IMR-90 (cell line): ENCODE results near the gene TFEB. TPM values are rescaled to one million over a fixed set of nuclear protein-coding genes. Genes with fewer than 3 reads are reported as not detected.

Source experiments
- ATAC-seq: fragments of 200-7000 bp; cut with Tn5 transposase; 2 replicates; pipeline ENCODE4 v1.9.1; 2020; ENCODE audit warnings: low read depth, mild to moderate bottlenecking, moderate library complexity
- BruUV-seq: library from RNA; stranded (reverse); fragments of 400-500 nt; replicated peaks from 2 replicates; lab custom pipeline; 2021; lab: Mats Ljungman, UMichigan
- CTCF ChIA-PET: fragments of 300-600 bp; formaldehyde crosslinking; extraction: SDS; loops from one replicate; lab custom pipeline; 2021; ENCODE audit warnings: antibody characterized with exemption; lab: Yijun Ruan, JAX
- POLR2A ChIA-PET: fragments of 300-600 bp; sonication (Branson Sonifier 250); formaldehyde crosslinking; loops from one replicate; lab custom pipeline; 2022; ENCODE audit warnings: antibody characterized with exemption; ENCODE audit not compliant: unreplicated experiment; lab: Charles Lee
- DNase-seq: peaks from one replicate; pipeline ENCODE4 v3.0.0; 2013
- H2AFZ ChIP-seq: replicated peaks from 2 replicates; pipeline ENCODE3; 2013; ENCODE audit warnings: low read length, mild to moderate bottlenecking; ENCODE audit not compliant: poor library complexity
- H2AK5ac ChIP-seq: 2 replicates; pipeline ENCODE4 v1.6.1; 2013; ENCODE audit warnings: low read depth, low read length, inconsistent platforms
- H2AK9ac ChIP-seq: replicated peaks from 2 replicates; pipeline ENCODE3; 2013; ENCODE audit warnings: mild to moderate bottlenecking, low read depth, low read length, moderate library complexity; ENCODE audit not compliant: poor library complexity
- H2BK120ac ChIP-seq: 2 replicates; pipeline ENCODE4 v1.6.1; 2013; ENCODE audit warnings: low read depth, low read length, inconsistent platforms
- H2BK15ac ChIP-seq: 3 replicates; pipeline ENCODE4 v1.6.1; 2013; ENCODE audit warnings: low read depth, low read length, inconsistent platforms
- H2BK20ac ChIP-seq: 2 replicates; pipeline ENCODE4 v1.6.1; 2013; ENCODE audit warnings: low read depth, mild to moderate bottlenecking, inconsistent platforms, low read length, moderate library complexity
- H2BK5ac ChIP-seq: 2 replicates; pipeline ENCODE4 v1.6.1; 2013; ENCODE audit warnings: mild to moderate bottlenecking, low read depth, low read length, inconsistent platforms; ENCODE audit not compliant: poor library complexity, severe bottlenecking
- H3K14ac ChIP-seq: replicated peaks from 2 replicates; pipeline ENCODE4 v1.6.1; 2013; ENCODE audit warnings: low read depth, low read length, inconsistent platforms
- H3K18ac ChIP-seq: 2 replicates; pipeline ENCODE4 v1.6.1; 2013; ENCODE audit warnings: low read depth, low read length, control low read depth
- H3K23ac ChIP-seq: 2 replicates; pipeline ENCODE4 v1.6.1; 2013; ENCODE audit warnings: low read depth, low read length, inconsistent platforms
- H3K27ac ChIP-seq: 2 replicates; pipeline ENCODE4 v1.5.1; 2013; ENCODE audit warnings: mild to moderate bottlenecking, control low read depth, low read length; ENCODE audit not compliant: insufficient read depth
- H3K27me3 ChIP-seq: 2 replicates; pipeline ENCODE4 v1.6.1; 2013; ENCODE audit warnings: low read length; ENCODE audit not compliant: control insufficient read depth, insufficient read depth
- H3K36me3 ChIP-seq: 2 replicates; pipeline ENCODE4 v1.6.1; 2013; ENCODE audit warnings: low read length, mixed read lengths; ENCODE audit not compliant: control insufficient read depth, insufficient read depth
- H3K4ac ChIP-seq: 2 replicates; pipeline ENCODE4 v1.6.1; 2013; ENCODE audit warnings: low read depth, low read length, inconsistent platforms
- H3K4me1 ChIP-seq: 2 replicates; pipeline ENCODE4 v1.6.1; 2013; ENCODE audit warnings: low read length, mixed read lengths; ENCODE audit not compliant: control insufficient read depth, insufficient read depth
- H3K4me2 ChIP-seq: 2 replicates; pipeline ENCODE4 v1.6.1; 2013; ENCODE audit warnings: low read depth, mild to moderate bottlenecking, control low read depth, low read length, moderate library complexity
- H3K4me3 ChIP-seq: 2 replicates; pipeline ENCODE4 v1.5.1; 2013; ENCODE audit warnings: low read depth, mild to moderate bottlenecking, control low read depth, low read length, moderate library complexity; ENCODE audit not compliant: insufficient read depth
- H3K56ac ChIP-seq: 2 replicates; pipeline ENCODE4 v1.6.1; 2013; ENCODE audit warnings: low read length, inconsistent platforms; ENCODE audit not compliant: insufficient read depth; ENCODE audit errors: extremely low read depth
- H3K79me1 ChIP-seq, 2 experiments: 2 replicates each; pipeline ENCODE4 v1.6.1; 2013; ENCODE audit warnings: low read length in 2 of 2, inconsistent platforms in 1 of 2, low read depth in 1 of 2
- H3K9ac ChIP-seq: 2 replicates; pipeline ENCODE4 v1.6.1; 2013; ENCODE audit warnings: low read depth, low read length, control low read depth
- H3K9me1 ChIP-seq: 2 replicates; pipeline ENCODE4 v1.6.1; 2013; ENCODE audit warnings: low read length, inconsistent platforms; ENCODE audit not compliant: insufficient read depth
- H3K9me3 ChIP-seq: 2 replicates; pipeline ENCODE4 v1.6.1; 2013; ENCODE audit warnings: low read length; ENCODE audit not compliant: control insufficient read depth, insufficient read depth
- H4K20me1 ChIP-seq: 2 replicates; pipeline ENCODE4 v1.6.1; 2013; ENCODE audit warnings: low read length, inconsistent platforms; ENCODE audit not compliant: insufficient read depth
- H4K5ac ChIP-seq: 2 replicates; pipeline ENCODE4 v1.6.1; 2013; ENCODE audit warnings: mild to moderate bottlenecking, low read depth, low read length, control low read depth
- H4K8ac ChIP-seq, 2 experiments: 2 replicates each; pipeline ENCODE4 v1.6.1; 2013; ENCODE audit warnings: low read depth in 2 of 2, low read length in 2 of 2, control low read depth in 1 of 2, inconsistent platforms in 1 of 2
- H4K91ac ChIP-seq: 2 replicates; pipeline ENCODE4 v1.6.1; 2013; ENCODE audit warnings: low read depth, low read length, inconsistent platforms; ENCODE audit not compliant: insufficient read depth
- BHLHE40 ChIP-seq: fragments of 150-350 bp; IDR thresholded peaks from 2 replicates; pipeline ENCODE4 v1.6.1; 2016; ENCODE audit warnings: mild to moderate bottlenecking, low read depth, low read length
- CHD1 ChIP-seq: IDR thresholded peaks from 2 replicates; pipeline ENCODE4 v1.6.1; 2012; ENCODE audit warnings: low read depth, low read length, improper control_type of control experiment
- CTCF ChIP-seq: conservative IDR thresholded peaks from 2 replicates; pipeline ENCODE4 v1.5.1; 2012; ENCODE audit warnings: mild to moderate bottlenecking, low read depth, low read length, improper control_type of control experiment
- MAFK ChIP-seq: IDR thresholded peaks from 2 replicates; pipeline ENCODE4 v1.6.1; 2012; ENCODE audit warnings: low read depth, low read length, improper control_type of control experiment
- WGBS, 2 experiments: methylation state at CpG; one replicate each; pipeline versions ENCODE4 v1.1.5 to v1.1.7; 2013; ENCODE audit warnings: missing lambda C conversion rate in 2 of 2; ENCODE audit not compliant: insufficient read length in 1 of 2; ENCODE audit errors: extremely low coverage in 2 of 2; 5-methylcytosine and 5-hydroxymethylcytosine counted together
- dilution Hi-C: fragments of 300-500 bp; cut with HindIII; formaldehyde crosslinking; loops from one replicate; pipeline ENCODE4 v1.14.3; 2018; ENCODE audit warnings: low sequenced_read_pairs; ENCODE audit not compliant: unreplicated experiment
- in situ Hi-C: fragments of 300-500 bp; cut with MboI; formaldehyde crosslinking; loops from 3 replicates; pipeline ENCODE4 v1.14.3; 2019; ENCODE audit warnings: low sequenced_read_pairs, inconsistent platforms, mixed read lengths
- intact Hi-C: fragments of 100-400 bp; cut with micrococcal nuclease; formaldehyde crosslinking; loops from 2 replicates; pipeline ENCODE4 v1.10.0; 2022
- polyA plus RNA-seq, 3 experiments: library from polyadenylated mRNA; depleted of rRNA; stranded (reverse); fragments of >200 nt; gene quantifications; 2 replicates each; pipeline ENCODE4 v1.2.3, GENCODE V29; 2012; ENCODE audit warnings: low replicate concordance in 1 of 3
- total RNA-seq: library from RNA; depleted of rRNA; stranded (reverse); fragments of >200 nt; gene quantifications from 2 replicates; pipeline ENCODE4 v1.2.3, GENCODE V29; 2012
- TF ChIP-seq, protein P1 (sequence below): fragments of 150-350 bp; IDR thresholded peaks from 2 replicates; pipeline ENCODE4 v1.6.1; 2017; ENCODE audit warnings: mild to moderate bottlenecking, antibody characterized with exemption, low read length, low read depth

Gene TFEB
- total and polyA plus RNA-seq, 2 of the 4 experiments (the other 2 are of a cell fraction): 4.5 to 4.9 TPM

GRCh38 chr6:41748542-41748941 is 13.1 kb upstream of the TFEB start:
- Histone ChIP-seq H3K79me1 (no peaks in the 10 kb centered on the region), H3K9ac (no peak overlapping the region), H2BK5ac (no peak overlapping the region), H2AFZ (no peak overlapping the region), H3K4me2 (no peak overlapping the region), H3K56ac (no peak overlapping the region), H2BK120ac (no peak overlapping the region), H4K8ac (no peak overlapping the region), H3K9me1 (no peaks in the 10 kb centered on the region), H3K27ac (no peak overlapping the region), H3K18ac (no peak overlapping the region), H4K91ac (no peak overlapping the region), H4K5ac (no peak overlapping the region), H3K23ac (no peak overlapping the region), H3K27me3 (peaks cover 13% of the 10 kb centered on the region), H2AK5ac (no peak overlapping the region), H2BK20ac (no peak overlapping the region), H4K20me1 (no peaks in the 10 kb centered on the region), H3K36me3 (no peaks in the 10 kb centered on the region), H2AK9ac (no peak overlapping the region), H3K14ac (no peak overlapping the region), H3K9me3 (no peaks in the 10 kb centered on the region), H3K4ac (no peak overlapping the region), H3K4me3 (no peak overlapping the region), H2BK15ac (no peak overlapping the region), H3K4me1 (no peaks in the 10 kb centered on the region)
- intact Hi-C loops (no loop called here), dilution Hi-C loops (no loop called here), in situ Hi-C loops (no loop called here)
- DNase-seq (peak; percentile 41), ATAC-seq (0 out of 2 replicates have a peak, but pooled peaks have one; percentile 48)
- TF ChIP-seq, protein P1, sequence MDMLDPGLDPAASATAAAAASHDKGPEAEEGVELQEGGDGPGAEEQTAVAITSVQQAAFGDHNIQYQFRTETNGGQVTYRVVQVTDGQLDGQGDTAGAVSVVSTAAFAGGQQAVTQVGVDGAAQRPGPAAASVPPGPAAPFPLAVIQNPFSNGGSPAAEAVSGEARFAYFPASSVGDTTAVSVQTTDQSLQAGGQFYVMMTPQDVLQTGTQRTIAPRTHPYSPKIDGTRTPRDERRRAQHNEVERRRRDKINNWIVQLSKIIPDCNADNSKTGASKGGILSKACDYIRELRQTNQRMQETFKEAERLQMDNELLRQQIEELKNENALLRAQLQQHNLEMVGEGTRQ: no peak
- TF ChIP-seq CTCF (no peak), MAFK (no peak), BHLHE40 (no peak), CHD1 (no peak)
- WGBS, 2 experiments: no CpG with 5 or more reads among the region's 3 CpGs
- ChIA-PET CTCF (no interaction called here), POLR2A (no interaction called here)
- no TSS peak for BruUV-seq
